Dedifferentiated amniotic fluid mesenchymal stem cell (primary cell): ENCODE data around the gene SPRR2B.
"Not testable (repeated sequence)": the region's sequence is repeated elsewhere in the genome, so short reads cannot be mapped to it uniquely, and the experiment has no call there.

ENCODE experiments used
- DNase-seq: peaks from one replicate; pipeline ENCODE4 v3.0.0-alpha.2; 2016; ENCODE audit errors: extremely low spot score

The SPRR2B gene

GRCh38 chr1:153032677-153033308 lies 38.6 kb downstream of the SPRR2B start:
- DNase-seq = no peak

GRCh38 chr1:153032073-153032472 lies 39.3 kb downstream of the SPRR2B start:
- no peak for DNase-seq

GRCh38 chr1:153030895-153031294 lies 40.5 kb downstream of the SPRR2B start, which contains the start of gene SPRR1B:
Gene SPRR1B, plus strand, starts transcription at chr1:153031203. Its CDS starts 1,143 bp downstream, at chr1:153032346.
- no peak for DNase-seq

GRCh38 chr1:153028766-153029165 lies 42.6 kb downstream of the SPRR2B start:
- no peak for DNase-seq

GRCh38 chr1:153025797-153026196 lies 45.6 kb downstream of the SPRR2B start:
- DNase-seq = no peak

GRCh38 chr1:153024413-153024812 lies 47.0 kb downstream of the SPRR2B start:
- no peak for DNase-seq

- no peak for DNase-seq
These were observed 48.3 kb downstream of the SPRR2B start for GRCh38 chr1:153023109-153023508.

GRCh38 chr1:153022340-153022739 lies 49.1 kb downstream of the SPRR2B start:
- not testable (repeated sequence) for DNase-seq

- DNase-seq = not testable (repeated sequence)
These were observed 49.6 kb downstream of the SPRR2B start for GRCh38 chr1:153021829-153022228.
